Upper lobe of left lung (tissue), 6 donors: Measurements from ENCODE around the gene COX8A. TPM values are rescaled to one million over a fixed set of nuclear protein-coding genes. Genes with fewer than 3 reads are reported as not detected.

ENCODE experiments used
- ATAC-seq, 2 donors: fragments of 200-7000 bp; cut with Tn5 transposase; one replicate each; pipeline ENCODE4 v1.9.1; 2022; ENCODE audit warnings: mild to moderate bottlenecking in 2 of 2, moderate library complexity in 2 of 2; ENCODE audit not compliant: low FRiP score in 2 of 2
- DNase-seq, 2 donors: peaks; one replicate each; pipeline ENCODE4 v3.0.0-alpha.2; 2019 to 2020
- H3K27ac ChIP-seq, 4 donors: fragments of 200-600 bp; sonication (generic); one replicate each; pipeline ENCODE4 v1.5.1; 2016 to 2019
- H3K27me3 ChIP-seq, 4 donors: fragments of 200-600 bp; sonication (generic); one replicate each; pipeline ENCODE4 v1.5.1; 2017 to 2019
- H3K36me3 ChIP-seq, 4 donors: fragments of 200-600 bp; sonication (generic); one replicate each; pipeline ENCODE4 v1.5.1; 2016 to 2019
- H3K4me1 ChIP-seq, 4 donors: fragments of 200-600 bp; sonication (generic); one replicate each; pipeline ENCODE4 v1.5.1; 2018 to 2019
- H3K4me3 ChIP-seq, 4 donors: fragments of 200-600 bp; sonication (generic); one replicate each; pipeline ENCODE4 v1.5.1; 2017 to 2019; ENCODE audit warnings: mild to moderate bottlenecking in 2 of 4, moderate library complexity in 1 of 4
- H3K9me3 ChIP-seq, 4 donors: fragments of 200-600 bp; sonication (generic); one replicate each; pipeline ENCODE4 v1.5.1; 2018 to 2019
- CTCF ChIP-seq, 6 experiments: fragments of 450-650 bp in 4 of 6; fragments of 200-600 bp in 2 of 6; sonication (generic) in 2 of 6; IDR thresholded peaks; one replicate each; pipeline ENCODE4 v1.5.1; 2016 to 2019; ENCODE audit warnings: antibody characterized with exemption in 6 of 6
- EP300 ChIP-seq, 4 donors: sonication (generic); formaldehyde crosslinking; IDR thresholded peaks; one replicate each; pipeline ENCODE4 v1.5.1; 2017; ENCODE audit warnings: antibody characterized with exemption in 4 of 4, control low read depth in 2 of 4
- POLR2A ChIP-seq, 4 donors: fragments of 450-650 bp; IDR thresholded peaks; one replicate each; pipeline ENCODE4 v1.5.1; 2016 to 2017; ENCODE audit warnings: antibody characterized with exemption in 4 of 4, mild to moderate bottlenecking in 2 of 4
- POLR2AphosphoS5 ChIP-seq, 2 donors: sonication (generic); formaldehyde crosslinking; IDR thresholded peaks; one replicate each; pipeline ENCODE4 v1.5.1; 2017; ENCODE audit warnings: antibody characterized with exemption in 2 of 2
- WGBS, 2 donors: methylation state at CpG; one replicate each; pipeline ENCODE4 v1.1.5; 2017 to 2018; 5-methylcytosine and 5-hydroxymethylcytosine counted together
- total RNA-seq, 6 donors: library from RNA; depleted of rRNA in 4 of 6; stranded (reverse); fragments of >200 nt in 4 of 6; gene quantifications; one replicate each; pipeline versions ENCODE4 v1.1.0 to v1.2.1, GENCODE V29; 2016 to 2021
- donor health status: DM: no; HTN: no; CAD: no; lungs with moderate emphysema.
- donor health status: DM: no; HTN: yes; CAD: no; lungs with severe emphysema.

The COX8A gene
- total RNA-seq, 6 donors from 2014 or later = 184 to 510 (median 271) TPM

DNA sequence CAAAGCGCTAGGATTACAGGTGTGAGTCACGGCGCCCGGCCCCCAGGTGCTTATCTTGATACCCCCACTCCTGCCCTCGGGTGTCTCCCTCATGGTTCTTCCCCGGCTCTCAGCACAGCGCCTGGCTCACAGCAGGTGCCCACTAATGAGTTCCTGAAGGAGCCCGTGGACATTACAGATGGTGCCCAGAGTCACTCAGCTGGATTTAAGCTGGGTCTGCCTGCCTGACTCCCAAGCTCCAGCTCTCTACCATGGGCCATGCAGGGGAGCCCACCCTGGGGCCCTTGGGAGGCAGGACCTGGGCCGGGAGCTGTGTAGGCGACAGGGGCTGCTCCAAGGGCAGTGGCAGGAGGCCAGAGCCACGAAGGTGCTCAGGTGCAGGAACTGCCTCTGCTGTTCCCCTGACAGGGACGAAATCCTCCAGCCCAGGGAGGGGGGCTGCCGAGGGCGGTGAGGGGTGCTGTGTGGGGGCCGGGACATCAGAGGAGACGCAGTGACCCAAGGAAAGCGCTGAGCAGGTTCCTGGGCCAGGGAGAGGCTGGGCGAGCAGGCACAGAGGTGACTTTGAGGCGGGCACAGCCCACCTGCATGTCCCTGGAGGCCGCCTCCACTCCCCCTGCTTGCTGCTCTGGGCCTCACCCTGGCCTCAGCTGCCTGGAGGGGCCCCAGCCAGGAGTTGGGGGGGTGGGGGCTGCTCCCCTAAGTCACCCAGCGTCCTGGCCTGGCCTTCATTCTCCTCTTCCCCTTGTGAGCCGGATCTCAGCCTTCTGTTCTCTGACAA, 46.7 kb downstream of the COX8A start:
- no peak for TF ChIP-seq POLR2AphosphoS5 (IDR thresholded peaks at IDR 0.05)
- no peak for TF ChIP-seq CTCF (IDR thresholded peaks at IDR 0.05)
- TF ChIP-seq POLR2A (IDR thresholded peaks at IDR 0.05) = no peak
- no peak for TF ChIP-seq EP300 (IDR thresholded peaks at IDR 0.05)
- no peak for ATAC-seq
- peak in 1 of 2 donors; percentile 68 for DNase-seq
- Histone ChIP-seq H3K4me3 (no peak overlapping the region), H3K9me3 (no peaks in the 10 kb centered on the region), H3K27me3 (no peaks in the 10 kb centered on the region), H3K27ac (no peak overlapping the region), H3K36me3 (no peaks in the 10 kb centered on the region), H3K4me1 (peaks cover 0 to 8% (median 2%) of the 10 kb centered on the region in 4 donors)
- 81 to 85% methylated on average over 18 to 21 of the region's 22 CpGs for WGBS, 2 donors

DNA sequence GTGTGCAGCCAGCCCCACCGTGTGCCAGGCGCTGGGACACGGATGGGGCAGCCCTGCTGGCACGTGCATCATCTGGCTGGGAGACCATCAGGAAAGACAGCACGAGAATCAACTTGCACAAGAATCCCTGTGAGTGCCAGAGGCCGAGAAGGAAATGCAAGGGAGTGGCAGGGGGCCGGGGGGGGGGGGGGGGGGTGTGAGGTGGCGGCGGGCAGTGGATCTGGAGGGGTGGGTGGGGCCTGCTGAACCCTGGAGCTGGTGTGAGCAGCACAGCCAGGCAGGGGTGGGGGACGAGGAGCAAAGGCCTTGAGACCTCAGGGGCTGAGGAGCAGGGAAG, 47.3 kb downstream of the COX8A start:
- no peak overlapping the region for H3K27ac ChIP-seq
- DNase-seq (no peak), ATAC-seq (no peak)
- no peaks in the 10 kb centered on the region for H3K36me3 ChIP-seq
- peaks cover 0 to 8% (median 2%) of the 10 kb centered on the region in 4 donors for H3K4me1 ChIP-seq
- no peaks in the 10 kb centered on the region for H3K27me3 ChIP-seq
- 67 to 73% methylated on average over 5 to 8 of the region's 10 CpGs for WGBS, 2 donors
- TF ChIP-seq EP300 (IDR thresholded peaks at IDR 0.05) (no peak), POLR2A (IDR thresholded peaks at IDR 0.05) (no peak), CTCF (IDR thresholded peaks at IDR 0.05) (no peak), POLR2AphosphoS5 (IDR thresholded peaks at IDR 0.05) (no peak)
- H3K4me3 ChIP-seq = no peak overlapping the region
- H3K9me3 ChIP-seq = no peaks in the 10 kb centered on the region

DNA sequence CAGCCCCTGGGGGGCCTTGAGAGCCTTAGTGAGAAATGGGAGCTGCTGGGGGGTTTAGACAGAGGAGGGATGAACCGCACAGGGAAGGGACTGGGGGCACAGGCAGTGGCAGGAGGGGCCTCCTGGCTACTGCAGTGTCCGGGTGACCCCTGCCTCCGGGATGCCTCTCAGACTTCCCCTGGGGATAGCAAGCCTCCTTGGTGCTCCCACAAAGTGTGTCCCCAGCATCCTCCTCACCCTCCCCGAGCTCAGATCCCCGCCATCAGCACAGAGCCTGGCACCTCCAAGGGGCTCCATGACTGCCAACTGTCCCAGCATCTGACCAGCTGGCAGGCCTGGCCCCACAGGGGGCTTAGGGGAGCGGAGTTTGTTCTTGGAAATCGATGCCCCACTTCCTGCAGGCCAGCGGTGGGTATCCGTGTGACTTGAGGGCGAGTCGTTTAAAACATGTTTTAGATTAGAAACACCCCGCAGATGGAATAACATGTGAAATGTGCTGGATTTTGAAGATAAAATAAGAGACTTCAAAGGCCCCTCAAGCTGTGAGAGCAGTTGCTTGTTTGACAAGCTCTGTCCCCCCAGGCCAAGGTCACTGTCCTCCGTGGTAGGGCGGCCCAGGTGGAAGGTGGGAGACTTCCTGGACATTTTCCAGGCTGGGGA, 47.8 kb downstream of the COX8A start:
- no peaks in the 10 kb centered on the region for H3K36me3 ChIP-seq
- TF ChIP-seq EP300 (IDR thresholded peaks at IDR 0.05) = no peak
- TF ChIP-seq CTCF (IDR thresholded peaks at IDR 0.05) = no peak
- no peak for TF ChIP-seq POLR2AphosphoS5 (IDR thresholded peaks at IDR 0.05)
- TF ChIP-seq POLR2A (IDR thresholded peaks at IDR 0.05) = no peak
- peaks cover 0 to 8% (median 2%) of the 10 kb centered on the region in 4 donors for H3K4me1 ChIP-seq
- no peak for DNase-seq
- no peak overlapping the region for H3K27ac ChIP-seq
- no peak for ATAC-seq
- WGBS, 2 donors = 77% methylated on average over 12 to 14 of the region's 14 CpGs
- no peak overlapping the region for H3K4me3 ChIP-seq
- H3K27me3 ChIP-seq = no peaks in the 10 kb centered on the region
- H3K9me3 ChIP-seq = no peaks in the 10 kb centered on the region

DNA sequence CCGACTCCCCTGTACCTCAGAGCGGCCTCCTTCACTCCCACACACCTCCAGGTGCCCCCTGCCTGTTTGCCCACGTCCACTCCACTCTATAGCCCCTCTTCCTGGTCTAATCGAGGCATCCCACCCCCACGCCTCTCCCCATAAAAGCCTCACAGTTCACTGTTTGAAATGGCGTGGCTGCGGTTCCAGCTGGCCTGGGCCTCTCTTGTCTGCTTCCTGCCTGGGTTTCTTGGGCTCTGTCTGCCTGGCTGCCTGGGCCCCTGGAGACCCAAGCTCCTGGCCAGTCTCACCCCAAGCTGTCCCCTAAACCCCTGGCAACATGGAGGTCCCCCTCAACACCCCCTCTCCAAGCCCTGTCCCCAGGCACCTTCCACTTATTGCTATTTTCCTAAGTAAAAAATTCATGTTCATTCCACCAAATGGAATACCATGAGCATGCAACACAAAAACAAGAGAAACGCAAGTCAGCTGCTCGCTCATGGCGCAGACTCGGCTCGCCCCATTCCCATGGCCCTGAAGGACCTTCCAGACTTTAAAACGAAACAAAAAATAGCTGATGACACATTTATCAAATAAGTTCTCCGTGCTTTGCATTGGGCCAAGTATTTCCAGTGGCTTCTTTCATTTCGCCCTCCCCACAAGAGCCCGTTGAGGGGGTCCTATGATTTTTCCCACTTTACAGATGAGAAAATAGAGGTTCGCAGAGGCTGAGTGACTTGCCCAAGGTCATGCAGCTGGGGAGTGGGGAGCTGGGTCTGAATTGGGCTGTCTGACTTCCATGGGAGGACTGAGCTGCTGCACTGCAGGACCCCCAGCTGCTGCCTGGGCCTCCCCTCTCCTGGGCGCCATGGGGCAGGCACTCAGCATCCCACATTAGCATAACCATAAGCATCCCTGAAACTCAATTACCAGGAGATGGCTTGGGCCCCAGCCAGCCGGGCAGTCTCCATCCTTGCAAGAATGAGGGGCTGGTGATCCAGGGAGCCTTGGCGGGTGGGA, 49.6 kb downstream of the COX8A start:
- Histone ChIP-seq H3K9me3 (no peaks in the 10 kb centered on the region), H3K4me3 (no peak overlapping the region), H3K36me3 (no peaks in the 10 kb centered on the region), H3K27me3 (peaks cover 0 to 6% (median 0%) of the 10 kb centered on the region in 4 donors), H3K4me1 (peaks cover 7 to 13% (median 12%) of the 10 kb centered on the region in 4 donors), H3K27ac (no peak overlapping the region)
- 82% methylated on average over 18 to 20 of the region's 20 CpGs for WGBS, 2 donors
- TF ChIP-seq POLR2A (IDR thresholded peaks at IDR 0.05) = no peak
- no peak for TF ChIP-seq CTCF (IDR thresholded peaks at IDR 0.05)
- no peak for TF ChIP-seq POLR2AphosphoS5 (IDR thresholded peaks at IDR 0.05)
- ATAC-seq = no peak
- peak in 1 of 2 donors; percentile 44 for DNase-seq
